ENCODE data around the gene CLN3.
"Not testable (repeated sequence)": the region's sequence is repeated elsewhere in the genome, so short reads cannot be mapped to it uniquely, and the experiment has no call there.

The CLN3 gene
- total RNA-seq, result 12.6 reads per million, percentile 37 among the genes with 10 or more reads in this experiment

DNA sequence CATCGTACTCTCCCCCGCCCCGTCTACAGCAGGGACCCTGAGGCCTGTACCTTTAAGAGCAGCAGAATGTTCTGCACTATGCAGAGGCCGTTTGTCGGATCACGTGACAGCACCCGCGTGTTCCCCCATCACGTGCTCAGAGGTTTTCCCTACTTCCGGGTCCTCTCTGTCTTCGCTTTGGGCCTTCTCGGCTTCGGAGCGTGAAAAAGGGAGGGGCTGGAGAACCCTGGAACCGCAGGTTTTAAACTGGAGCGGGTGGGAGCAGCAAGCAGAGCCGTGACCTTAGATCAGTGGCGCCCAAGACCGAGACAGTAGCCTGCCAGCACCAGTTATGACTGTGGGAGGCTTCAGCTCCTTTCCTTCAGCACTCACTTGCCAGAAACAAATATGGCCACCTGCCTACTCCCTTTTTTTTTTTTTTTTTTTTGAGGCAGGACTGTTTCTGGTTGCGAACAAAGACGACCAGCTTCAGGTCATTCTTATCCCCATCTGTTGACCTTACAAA is at the start of gene CLN3:
Gene CLN3, minus strand, starts transcription at position 105 of the 505 bp plus-strand sequence. CDS start 315 bp downstream, outside the sequence.
- DNase-seq, result peak; percentile 83

DNA sequence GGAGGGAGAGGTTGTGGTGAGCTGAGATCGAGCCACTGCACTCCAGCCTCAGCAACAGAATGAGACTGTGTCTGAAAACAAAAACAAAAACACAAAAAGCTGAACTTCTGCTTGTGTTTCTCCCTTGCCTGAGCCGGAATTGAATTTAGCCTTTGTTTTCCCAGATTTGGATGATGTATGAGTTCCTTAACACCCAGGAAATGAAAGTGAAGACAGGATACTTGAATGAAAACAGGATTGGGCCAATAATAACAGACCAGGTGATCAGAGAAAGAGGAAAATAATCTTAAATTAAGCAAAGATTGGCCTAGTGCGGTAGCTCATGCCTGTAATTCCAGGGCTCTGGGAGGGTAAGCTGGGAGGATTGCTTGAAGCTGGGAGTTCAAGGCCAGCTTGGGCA is 48.5 kb upstream of the CLN3 start:
- DNase-seq, result no peak

DNA sequence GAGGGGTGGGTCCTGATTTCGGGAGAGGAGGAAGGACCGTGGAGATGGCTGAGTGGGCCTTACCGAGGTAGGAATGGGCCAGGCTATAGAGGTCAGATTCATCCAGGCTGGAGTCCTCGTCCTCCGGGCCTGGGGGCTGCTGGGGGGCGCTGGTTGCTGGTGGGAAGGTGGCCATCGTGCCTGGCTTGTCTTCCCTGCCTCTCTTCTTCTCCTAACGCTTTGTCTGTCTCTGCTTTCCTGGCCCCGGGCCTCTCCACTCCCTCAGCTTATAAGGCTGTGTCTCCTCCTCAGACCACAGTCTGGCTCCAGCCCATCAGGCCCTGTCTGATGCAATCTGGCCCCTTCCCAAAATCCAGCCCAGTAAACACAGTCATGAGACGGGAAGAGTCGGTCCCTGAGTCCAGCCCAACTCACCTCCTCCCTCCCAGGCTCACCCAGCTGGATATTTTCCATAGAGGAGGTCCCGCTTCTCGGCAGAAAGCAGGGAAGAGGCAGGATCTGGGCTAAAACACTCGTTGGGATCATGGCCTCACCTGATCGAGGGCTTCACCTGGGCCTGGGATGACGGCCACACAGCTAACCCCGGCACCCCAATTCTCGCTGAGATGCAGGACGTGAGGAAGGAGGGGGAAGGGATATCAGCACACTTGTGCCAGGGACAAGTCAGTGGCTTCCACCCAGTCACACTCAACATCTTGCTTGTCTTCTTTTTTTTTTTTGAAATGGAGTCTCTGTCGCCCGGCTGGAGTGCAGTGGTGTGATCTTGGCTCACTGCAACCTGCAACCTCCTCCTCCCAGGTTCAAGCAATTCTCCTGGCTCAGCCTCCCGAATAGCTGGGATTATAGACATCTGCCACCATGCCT is 47.1 kb upstream of the CLN3 start, which contains the start of gene NUPR1:
Gene NUPR1, minus strand, starts transcription at position 242 of the 864 bp plus-strand sequence. Its CDS starts 67 bp downstream, at position 175.
- DNase-seq, result no peak

DNA sequence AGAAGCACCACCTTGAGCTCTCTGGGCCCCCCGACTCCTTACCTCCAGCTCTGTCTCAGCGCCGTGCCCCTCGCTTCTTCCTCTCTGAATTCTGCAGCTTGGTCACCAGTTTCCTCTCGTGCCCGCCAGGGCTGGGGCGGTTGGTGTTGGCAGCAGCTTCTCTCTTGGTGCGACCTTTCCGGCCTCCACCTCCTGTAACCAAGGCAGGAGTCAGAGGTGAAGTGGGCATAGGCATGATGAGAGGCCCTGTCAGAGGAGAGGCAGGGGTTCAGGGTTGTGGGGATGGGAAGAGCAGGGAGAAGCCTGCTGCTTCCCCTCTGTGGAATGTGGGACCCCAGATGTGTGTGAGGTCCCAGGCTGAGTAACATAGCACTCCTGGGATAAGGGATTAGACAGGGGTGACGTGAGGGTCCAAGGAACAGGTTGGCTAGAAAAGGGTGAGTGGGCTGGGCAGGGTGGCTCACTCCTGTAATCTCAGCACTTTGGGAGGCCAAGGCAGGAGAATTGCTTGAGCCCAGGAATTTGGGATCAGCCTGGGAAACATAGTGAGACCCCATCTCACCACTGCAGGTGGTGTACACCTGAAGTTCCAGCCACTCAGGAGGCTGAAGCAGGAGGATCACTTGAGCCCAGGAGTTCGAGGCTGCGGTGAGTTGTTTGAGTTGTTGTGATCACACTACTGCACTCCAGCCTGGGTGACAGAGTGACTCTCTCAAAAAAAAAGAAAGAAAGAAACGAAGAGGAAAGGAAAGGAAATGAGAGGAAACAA is 46.3 kb upstream of the CLN3 start:
- no peak for DNase-seq

DNA sequence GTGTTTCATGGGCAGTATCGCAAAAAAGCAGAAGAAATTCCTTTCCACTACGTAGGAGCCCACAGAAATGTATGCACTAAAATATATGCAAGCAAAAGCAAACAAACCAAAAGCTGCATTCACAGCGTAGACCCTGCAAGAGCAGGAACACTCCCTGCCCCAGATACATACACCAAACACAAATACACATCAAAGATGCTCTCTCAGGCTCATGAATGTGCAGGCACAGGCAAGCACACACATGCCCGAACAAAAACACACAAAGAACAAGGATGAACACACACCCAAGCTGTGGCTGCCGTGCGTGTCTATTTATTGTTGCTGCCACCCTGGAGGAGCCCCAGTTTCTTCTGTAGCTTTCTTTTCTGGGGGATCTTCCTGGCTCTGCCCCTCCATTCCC is 45.2 kb upstream of the CLN3 start:
- DNase-seq, result no peak

DNA sequence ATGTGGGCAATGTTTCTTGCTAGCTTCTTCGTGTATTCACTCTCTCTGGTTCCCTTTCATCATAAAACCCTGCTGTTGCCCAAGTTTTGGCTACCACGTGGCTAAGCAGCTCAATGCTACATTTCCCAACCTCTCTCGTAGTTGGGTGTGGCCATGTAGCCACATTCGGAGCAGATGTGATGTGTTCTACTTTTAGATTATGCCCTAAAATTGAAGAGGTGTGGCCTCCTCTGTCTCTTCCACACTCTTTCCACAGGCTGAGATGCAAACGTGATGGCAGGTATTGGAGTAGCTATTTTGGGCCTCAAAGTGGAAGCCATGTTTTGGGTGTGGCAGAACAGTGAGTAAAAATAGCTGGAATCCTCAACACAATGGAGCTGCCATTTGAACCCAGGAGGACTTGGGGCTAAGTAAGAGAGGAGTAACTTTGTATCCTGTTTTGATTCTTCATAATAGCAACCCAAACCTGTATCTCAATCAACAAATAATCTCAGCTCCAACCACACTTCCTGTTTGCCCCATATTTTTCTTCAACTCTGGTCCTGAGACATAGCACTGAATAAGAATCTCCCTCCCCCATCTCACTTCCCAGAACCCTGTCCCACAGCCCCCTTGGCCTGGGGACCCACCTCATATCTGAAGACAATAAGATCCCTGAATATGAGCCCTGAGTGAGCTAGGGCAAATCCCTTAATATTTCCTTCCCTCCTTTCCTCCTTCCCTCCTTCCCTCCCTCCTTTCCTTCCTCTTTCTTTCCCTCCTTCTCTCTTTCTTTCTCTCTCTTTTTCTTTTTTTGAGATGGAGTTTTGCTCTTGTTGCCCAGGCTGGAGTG is 42.9 kb upstream of the CLN3 start:
- DNase-seq, result no peak

DNA sequence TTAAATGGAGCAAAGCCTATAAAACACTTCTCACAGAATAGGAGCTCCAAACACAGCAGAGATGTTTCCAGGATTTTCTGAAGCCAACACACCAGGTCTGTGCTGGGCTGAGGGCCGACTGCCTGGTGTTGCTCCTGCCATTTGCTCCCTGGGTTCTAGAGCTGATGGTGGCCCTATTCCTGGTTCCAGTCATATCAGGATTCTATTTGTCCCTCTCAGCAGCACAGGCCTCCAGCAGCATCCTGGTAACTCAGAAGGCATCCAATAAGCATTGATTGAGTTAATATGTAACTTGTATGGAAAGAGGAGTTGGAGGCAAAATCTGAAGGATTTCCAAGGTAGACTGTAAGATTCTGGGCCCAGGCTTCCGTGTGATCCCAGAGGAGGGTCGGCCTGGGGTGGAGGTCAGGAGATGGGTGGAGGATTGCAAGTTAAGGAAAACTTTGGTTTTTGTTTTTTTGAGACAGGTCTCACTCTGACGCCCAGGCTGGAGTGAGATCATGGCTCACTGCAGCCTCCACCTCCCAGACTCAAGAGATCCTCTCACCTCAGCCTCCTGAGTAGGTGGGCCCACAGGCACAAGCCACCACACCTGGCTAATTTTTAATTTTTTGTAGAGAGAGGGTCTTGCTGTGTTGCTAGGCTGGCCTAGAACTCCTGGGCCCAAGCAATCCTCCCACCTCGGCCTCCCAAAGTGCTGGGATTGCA is 41.2 kb upstream of the CLN3 start:
- no peak for DNase-seq

DNA sequence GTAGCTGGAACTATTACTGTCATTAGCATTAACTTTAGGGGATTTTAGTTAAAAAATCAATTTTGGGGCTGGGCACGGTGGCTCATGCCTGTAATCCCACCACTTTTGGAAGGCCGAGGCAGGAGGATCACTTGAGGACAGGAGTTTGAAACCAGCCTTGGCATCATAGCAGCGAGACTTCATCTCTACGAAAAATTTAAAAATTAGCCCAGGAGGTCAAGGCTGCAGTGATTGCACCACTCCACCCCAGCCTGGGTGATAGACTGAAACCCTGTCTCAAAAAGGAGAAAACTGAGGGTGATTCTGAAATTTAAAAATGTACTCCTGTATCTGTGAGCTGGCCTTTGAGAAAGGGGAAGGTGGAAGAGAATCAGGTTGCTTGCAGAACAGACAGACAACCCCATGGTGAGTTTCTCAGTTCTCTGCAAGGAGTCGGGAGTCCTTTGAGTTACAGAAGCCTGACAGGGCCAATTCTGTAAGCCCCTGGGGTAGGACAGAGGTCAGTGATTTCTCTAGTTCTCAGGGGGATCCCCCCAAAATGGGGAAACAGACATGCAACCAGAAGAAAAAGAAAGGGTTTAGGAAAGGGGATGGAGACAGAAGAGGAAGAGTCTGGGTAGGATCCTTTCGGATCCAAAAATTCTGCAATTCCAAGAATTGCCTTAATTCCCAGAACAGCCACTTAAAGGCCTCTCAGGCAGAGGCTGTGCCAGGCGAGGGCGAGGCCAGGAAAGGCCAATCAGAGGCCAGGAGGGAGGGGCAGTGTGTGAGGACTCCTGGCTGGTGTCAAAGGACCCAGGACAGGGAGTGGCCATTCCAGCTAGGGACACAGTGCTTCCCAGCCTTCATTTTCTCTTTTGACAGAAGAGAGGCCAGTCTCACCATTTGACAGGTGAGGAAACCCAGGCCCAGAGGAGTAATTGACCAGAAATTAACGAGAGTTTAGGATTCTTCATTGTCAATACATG is 40.2 kb upstream of the CLN3 start:
- DNase-seq, result no peak

DNA sequence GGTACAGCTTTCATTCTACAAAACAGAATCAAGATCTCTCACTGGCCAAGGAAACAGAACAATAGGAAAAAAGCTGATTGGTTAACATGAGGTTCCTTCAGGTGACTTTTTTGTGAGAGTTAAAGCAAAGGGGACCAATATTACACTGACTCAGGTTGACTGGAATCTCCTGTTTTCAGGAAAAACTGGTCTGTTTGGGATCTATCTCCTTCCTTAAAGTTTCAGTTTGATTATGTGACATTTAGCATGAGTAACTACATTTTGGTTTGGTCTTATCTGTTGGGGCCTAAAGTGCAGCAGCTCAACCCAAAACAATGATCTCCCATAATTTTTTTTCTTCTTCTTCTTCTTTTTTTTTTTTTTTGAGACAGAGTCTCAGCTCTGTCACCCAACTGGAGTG is 37.2 kb upstream of the CLN3 start:
- no peak for DNase-seq

DNA sequence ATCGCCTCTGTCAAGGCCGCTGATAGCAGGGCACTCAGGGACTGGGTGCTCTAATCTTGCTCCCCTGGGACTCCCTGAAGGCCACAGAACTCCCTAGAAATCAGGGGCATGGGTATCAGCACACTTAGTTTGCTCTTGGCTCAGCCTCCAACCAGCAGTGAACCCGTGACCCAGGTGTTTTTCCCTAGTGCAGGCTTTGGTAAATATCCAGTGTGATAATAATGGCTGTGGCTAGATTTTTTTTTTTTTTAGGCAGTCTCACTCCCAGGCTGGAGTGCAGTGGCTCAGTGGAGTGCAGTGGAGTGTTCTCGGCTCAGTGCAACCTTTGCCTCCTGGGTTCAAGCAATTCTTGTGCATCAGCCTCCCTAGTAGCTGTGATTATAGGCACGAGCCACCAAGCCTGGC is 36.6 kb upstream of the CLN3 start:
- no peak for DNase-seq

DNA sequence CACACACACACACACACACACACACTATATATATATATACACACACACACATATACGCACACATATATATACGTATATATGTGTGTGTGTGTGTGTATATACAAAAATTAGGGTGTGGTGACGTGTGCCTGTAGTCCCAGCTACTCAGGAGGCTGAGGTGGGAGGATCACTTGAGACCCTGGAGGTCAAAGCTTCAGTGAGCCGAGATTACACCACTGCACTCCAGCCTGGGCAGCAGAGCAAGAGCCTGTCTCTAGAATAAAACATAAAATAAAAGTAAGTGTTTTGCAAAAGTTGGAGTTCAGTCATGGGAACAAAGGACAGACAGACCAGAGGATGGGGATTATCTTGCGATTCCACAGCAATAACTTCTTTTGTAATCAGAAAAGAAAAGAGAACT is 36.1 kb upstream of the CLN3 start:
- no peak for DNase-seq

DNA sequence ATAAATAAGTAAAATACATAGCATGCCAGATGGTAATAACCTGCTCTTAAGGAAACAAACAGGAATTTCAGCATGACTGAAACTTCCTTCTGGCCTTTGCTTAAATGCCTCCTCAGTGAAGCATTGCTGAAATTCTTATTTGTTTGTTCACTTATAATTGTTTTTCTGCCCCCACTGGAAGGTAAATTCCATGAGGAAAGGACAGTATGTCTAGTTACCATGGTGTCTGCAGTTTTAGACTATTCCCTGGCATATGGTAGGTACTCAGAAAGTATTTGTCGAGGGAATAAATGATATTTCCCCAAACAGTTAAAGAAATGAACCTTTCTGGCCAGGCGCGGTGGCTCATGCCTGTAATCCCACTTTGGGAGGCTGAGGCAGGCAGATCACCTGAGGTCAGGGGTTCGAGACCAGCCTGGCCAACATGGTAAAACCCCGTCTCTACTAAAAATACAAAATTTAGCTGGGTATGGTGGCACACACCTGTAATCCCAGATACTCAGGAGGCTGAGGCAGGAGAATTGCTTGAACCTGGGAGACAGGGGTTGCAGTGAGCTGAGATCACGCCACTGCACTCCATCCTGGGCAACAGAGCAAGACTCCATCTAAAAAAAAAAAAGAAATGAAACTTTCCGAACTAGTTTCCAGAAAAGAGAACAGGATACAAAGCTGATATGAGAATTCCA is 35.4 kb upstream of the CLN3 start:
- not testable (repeated sequence) for DNase-seq

DNA sequence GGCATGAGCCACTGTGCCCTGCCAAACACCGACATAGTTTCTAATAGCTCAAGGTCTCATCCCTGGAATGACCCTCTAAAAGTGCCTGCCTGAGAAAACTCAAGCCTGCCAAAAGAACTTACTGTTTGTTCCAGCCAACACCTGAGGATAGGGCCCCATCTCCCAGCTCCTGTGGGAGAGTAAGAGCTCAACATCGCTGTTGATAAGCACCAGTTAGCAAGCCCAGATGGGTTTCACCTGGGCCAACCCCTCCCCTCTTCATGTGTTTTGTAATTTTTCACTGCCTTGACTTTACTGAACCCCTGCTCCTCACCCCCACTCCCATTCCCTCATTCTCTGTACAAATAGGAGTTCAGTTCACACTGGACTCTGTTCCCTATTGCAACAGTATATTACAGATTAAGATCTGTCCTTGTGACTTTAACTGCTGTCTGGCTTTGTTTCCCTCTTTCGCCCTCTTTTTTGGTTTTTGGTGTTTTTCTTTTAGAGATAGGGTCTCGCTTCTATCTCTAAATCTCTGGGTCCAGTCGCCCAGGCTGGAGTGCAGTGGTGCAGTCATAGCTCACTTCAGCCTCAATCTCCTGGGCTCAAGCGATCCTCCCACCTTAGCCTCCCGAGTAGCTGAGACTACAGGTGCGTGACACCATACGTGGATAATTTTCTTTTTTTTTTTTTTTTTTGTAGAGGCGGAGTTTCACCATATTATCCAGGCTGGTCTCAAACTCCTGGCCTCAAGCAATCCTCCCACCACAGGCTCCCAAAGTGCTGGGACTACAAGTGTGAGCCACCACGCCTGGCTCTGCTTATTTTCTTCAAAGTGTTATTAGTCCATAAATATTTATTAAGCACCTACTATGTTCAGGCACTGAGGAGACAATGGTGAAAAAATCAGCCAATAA is 34.6 kb upstream of the CLN3 start:
- DNase-seq, result no peak

DNA sequence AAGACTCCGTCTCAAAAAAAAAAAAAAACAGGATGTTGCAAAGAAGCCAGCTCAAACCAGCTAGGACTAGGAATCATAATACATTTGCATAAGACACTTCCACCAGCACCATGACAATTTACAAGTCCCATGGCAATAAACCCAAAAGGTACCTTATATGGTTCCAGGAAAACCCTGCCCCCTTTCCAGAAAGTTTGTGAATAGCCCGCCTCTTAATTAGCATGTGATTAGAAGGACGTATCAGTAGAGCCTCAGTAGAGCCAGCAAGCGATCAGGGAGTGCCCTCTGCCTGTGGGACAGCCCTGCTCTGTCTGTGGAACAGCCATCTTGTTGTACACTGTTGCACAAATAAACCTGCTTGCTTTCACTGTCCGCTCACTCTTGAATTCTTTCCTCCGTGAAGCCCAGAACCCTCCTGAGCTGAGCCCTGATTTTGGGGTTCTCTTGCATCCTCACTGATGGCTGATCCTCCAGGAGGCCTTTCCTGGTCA is 32.9 kb upstream of the CLN3 start:
- DNase-seq, result no peak

DNA sequence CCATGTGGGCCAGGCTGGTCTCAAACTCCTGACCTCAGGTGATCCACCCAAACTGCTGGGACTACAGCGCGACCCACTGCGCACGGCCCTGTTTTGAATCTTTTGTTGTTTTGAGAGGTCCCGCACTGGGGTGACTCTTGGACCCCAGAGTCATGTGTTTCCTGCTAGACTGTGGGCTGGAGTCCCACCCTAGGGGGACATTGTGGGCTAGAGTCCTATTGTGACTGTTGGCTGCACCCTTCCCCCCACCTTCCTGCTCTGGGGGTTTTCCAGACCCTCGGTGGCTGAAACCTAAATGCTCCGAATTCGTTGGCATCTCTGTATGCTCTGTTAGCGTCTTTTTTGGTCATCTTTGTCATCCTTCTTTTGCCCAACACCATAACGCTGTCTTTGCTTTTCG is 30.9 kb upstream of the CLN3 start:
- no peak for DNase-seq

DNA sequence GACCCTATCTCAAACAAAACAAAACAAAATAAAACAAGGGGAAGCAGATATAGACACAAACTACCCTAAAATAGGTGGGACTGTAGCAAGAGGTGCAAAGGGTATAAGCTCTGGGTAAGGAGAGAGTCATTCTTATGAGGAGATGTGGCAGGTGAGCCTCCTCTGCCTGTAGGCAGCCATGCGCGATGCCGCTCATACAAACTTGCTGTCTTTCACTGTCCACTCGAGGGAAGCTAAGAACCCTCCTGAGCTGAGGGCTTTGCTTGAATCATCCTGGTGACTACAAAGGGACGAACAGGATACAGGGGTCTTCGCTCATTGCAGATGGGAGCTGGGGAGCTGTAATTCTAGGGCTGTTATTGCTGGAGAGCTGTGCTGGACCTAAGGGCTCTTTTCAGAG is 29.6 kb upstream of the CLN3 start:
- no peak for DNase-seq

DNA sequence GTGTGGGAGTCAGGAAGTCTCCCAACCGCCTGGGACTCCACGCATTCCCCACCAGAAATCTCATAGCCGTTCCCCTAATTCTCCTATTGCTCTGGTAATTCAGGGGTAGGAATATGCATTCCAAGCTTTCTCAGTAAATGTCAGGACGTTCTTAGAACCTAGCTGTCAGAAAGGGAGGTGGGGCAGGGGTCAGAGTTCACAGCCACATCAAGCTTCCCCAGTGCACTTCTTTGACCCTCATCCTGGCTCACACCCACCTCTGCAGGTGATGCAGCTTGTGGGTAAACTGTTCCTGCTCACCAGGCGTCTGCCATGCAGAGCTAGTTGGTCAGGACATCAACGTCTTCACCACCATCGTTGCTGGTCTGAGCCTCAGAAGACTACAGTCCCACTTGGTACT is 28.8 kb upstream of the CLN3 start:
- no peak for DNase-seq

DNA sequence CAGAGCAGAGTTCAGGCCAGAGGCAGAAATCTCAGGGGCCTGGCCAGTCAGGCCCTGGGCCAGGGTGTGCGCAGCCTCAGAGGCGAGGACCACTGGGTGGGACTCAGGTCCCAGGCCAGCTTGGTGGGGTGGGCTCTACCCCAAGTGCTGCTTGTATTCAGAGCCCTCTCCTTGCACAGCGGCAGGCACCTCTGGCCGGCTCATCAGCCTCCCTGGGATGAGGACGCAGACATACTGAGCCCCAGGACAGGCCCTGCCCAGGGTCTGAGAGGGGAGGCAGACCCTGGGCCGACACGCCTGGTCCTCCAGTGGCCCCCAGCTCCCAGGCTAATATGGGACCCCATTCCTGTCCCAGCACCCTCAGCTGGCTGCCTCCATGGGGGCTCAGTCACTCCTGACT is 22.4 kb upstream of the CLN3 start:
- DNase-seq, result no peak
